Osteocyte (in vitro differentiated cells): ENCODE results near the gene EXD2. TPM values are rescaled to one million over a fixed set of nuclear protein-coding genes. Genes with fewer than 3 reads are reported as not detected.

Experiments
- DNase-seq: peaks from one replicate; pipeline ENCODE4 v3.0.0; 2021; ENCODE audit warnings: mixed read lengths; ENCODE audit not compliant: unreplicated experiment; ENCODE audit errors: extremely low spot score
- H3K27ac Mint-ChIP-seq: one replicate; pipeline ENCODE4 v1.8.0; 2021; ENCODE audit warnings: mild to moderate bottlenecking, mixed read lengths; ENCODE audit not compliant: unreplicated experiment
- H3K27me3 Mint-ChIP-seq: one replicate; pipeline ENCODE4 v1.8.0; 2021; ENCODE audit warnings: mixed read lengths; ENCODE audit not compliant: unreplicated experiment
- H3K36me3 Mint-ChIP-seq: one replicate; pipeline ENCODE4 v1.8.0; 2021; ENCODE audit warnings: mixed read lengths; ENCODE audit not compliant: unreplicated experiment
- H3K4me1 Mint-ChIP-seq: one replicate; pipeline ENCODE4 v1.8.0; 2021; ENCODE audit warnings: mixed read lengths; ENCODE audit not compliant: unreplicated experiment
- H3K4me3 Mint-ChIP-seq: one replicate; pipeline ENCODE4 v1.8.0; 2021; ENCODE audit warnings: mild to moderate bottlenecking, moderate library complexity, mixed read lengths; ENCODE audit not compliant: unreplicated experiment
- H3K9me3 Mint-ChIP-seq: one replicate; pipeline ENCODE4 v1.8.0; 2021; ENCODE audit warnings: mixed read lengths; ENCODE audit not compliant: unreplicated experiment
- long read RNA-seq: library from polyadenylated mRNA; unstranded; transcript quantifications from one replicate; pipeline ENCODE4 v2.0.0, GENCODE V29; 2021
- total RNA-seq: library from RNA; stranded (reverse); gene quantifications from 2 replicates; pipeline ENCODE4 v1.2.1, GENCODE V29; 2021
- TF ChIP-seq, protein P1 (sequence below): fragments of 200-600 bp; sonication (generic); IDR thresholded peaks from 2 replicates; pipeline ENCODE4 v1.5.0; 2021; ENCODE audit warnings: antibody characterized with exemption, mild to moderate bottlenecking, moderate library complexity

Gene EXD2, protein sequence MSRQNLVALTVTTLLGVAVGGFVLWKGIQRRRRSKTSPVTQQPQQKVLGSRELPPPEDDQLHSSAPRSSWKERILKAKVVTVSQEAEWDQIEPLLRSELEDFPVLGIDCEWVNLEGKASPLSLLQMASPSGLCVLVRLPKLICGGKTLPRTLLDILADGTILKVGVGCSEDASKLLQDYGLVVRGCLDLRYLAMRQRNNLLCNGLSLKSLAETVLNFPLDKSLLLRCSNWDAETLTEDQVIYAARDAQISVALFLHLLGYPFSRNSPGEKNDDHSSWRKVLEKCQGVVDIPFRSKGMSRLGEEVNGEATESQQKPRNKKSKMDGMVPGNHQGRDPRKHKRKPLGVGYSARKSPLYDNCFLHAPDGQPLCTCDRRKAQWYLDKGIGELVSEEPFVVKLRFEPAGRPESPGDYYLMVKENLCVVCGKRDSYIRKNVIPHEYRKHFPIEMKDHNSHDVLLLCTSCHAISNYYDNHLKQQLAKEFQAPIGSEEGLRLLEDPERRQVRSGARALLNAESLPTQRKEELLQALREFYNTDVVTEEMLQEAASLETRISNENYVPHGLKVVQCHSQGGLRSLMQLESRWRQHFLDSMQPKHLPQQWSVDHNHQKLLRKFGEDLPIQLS
- 32.9 and 44.3 TPM in 2 replicates for total RNA-seq
- long read RNA-seq, full-length matches to known transcripts: 56 of 208 reads
- long read RNA-seq, partial matches to known transcripts: 17 of 208 reads
- long read RNA-seq, other reads (novel, unspliced or antisense): 135 of 208 reads

DNA sequence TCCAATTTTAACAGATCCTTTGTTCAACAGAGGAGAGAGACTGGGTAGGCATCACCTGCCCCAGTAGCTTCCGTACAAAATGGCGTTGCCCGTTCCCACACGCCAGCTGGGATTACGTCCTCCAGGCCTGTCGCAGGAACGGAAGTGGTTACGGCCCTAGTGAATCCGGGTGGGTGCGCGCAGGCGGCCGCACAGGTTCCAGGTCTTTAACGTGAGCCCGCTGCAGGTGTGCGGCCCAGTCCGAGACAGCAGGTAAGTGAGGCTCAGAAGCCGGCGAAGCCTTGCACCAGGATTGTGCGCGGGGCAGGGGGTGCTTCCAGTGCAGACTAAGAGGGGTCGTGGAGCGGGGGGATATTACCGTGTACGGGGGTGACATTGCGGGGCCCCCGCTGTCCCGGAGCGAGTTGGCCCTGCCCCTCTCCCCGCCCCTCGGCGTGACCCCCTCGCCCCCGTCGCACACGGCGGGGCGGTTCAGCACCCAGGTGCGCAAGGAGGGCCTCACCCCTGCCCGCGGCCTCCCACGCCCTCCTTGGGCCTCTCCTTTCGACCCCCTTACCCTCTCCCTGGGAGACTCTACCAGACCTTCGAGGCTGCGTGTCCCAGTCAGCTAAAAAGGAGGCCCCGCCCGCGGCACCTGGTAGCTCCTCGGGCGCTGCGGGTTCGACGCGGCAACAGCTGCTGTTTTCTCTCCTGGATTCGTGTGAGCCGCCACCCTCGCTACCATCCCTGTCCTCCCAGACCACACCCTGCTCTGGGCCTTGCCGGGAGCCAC is at the start of gene EXD2:
Gene EXD2, plus strand, starts transcription at position 159 of the 772 bp plus-strand sequence. CDS start 17,973 bp downstream, outside the sequence.
- peaks cover 8% of the 10 kb centered on the region for H3K27me3 Mint-ChIP-seq
- H3K4me1 Mint-ChIP-seq: peaks cover 27% of the 10 kb centered on the region
- DNase-seq: peak; percentile 90
- H3K27ac Mint-ChIP-seq: peak within 1 kb of the TSS; percentile 93
- TF ChIP-seq, protein P1, sequence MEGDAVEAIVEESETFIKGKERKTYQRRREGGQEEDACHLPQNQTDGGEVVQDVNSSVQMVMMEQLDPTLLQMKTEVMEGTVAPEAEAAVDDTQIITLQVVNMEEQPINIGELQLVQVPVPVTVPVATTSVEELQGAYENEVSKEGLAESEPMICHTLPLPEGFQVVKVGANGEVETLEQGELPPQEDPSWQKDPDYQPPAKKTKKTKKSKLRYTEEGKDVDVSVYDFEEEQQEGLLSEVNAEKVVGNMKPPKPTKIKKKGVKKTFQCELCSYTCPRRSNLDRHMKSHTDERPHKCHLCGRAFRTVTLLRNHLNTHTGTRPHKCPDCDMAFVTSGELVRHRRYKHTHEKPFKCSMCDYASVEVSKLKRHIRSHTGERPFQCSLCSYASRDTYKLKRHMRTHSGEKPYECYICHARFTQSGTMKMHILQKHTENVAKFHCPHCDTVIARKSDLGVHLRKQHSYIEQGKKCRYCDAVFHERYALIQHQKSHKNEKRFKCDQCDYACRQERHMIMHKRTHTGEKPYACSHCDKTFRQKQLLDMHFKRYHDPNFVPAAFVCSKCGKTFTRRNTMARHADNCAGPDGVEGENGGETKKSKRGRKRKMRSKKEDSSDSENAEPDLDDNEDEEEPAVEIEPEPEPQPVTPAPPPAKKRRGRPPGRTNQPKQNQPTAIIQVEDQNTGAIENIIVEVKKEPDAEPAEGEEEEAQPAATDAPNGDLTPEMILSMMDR: no peak
- no peaks in the 10 kb centered on the region for H3K9me3 Mint-ChIP-seq
- H3K4me3 Mint-ChIP-seq: peak within 1 kb of the TSS; percentile 96
- H3K36me3 Mint-ChIP-seq: peaks cover 1% of the 10 kb centered on the region

DNA sequence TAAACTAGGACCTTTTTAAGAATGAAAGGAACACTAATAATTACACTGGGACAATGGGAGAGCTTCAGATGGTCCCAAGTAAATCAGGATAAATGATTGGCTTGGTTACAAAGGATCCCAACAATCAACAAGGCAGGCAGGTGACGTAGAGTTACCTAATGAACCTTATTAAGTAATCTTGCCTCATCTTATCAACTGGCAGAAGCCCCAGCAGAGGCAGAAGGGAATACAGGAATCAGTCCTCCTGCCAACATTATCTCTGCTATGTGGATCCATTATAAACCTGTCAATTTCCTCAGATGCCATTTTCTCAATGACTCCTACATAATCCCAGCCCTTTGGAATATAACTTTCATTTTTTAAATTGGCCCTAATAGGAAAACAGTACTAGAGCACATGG is 49.7 kb upstream of the EXD2 start:
- DNase-seq: no peak
- Mint-ChIP-seq H3K36me3 (peaks cover 13% of the 10 kb centered on the region), H3K9me3 (no peaks in the 10 kb centered on the region), H3K4me1 (peaks cover 23% of the 10 kb centered on the region), H3K27me3 (no peaks in the 10 kb centered on the region), H3K27ac (no peak overlapping the region), H3K4me3 (no peak overlapping the region)
- TF ChIP-seq, protein P1: no peak

DNA sequence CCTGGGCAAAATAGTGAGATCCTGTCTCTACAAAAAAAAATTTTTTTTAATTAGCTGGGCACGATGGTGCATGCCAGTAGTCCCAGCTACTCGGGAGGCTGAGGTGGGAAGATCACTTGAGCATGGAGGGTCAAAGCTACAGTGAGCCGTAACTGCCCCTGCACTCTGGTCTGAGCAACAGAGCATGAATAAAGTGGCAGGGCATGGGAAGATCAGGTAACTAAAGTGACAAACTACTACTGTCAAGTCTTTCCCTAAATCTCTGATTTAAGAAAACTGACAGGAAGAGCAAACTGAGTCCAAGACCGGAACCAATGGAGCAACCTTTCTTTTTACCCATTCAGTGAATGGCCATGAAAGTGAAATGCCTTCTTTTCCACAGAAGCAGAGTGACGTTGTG is 49.2 kb upstream of the EXD2 start:
- DNase-seq: no peak
- Mint-ChIP-seq H3K27ac (no peak overlapping the region), H3K4me1 (peaks cover 23% of the 10 kb centered on the region), H3K9me3 (no peaks in the 10 kb centered on the region), H3K36me3 (peaks cover 13% of the 10 kb centered on the region), H3K27me3 (no peaks in the 10 kb centered on the region), H3K4me3 (no peak overlapping the region)
- TF ChIP-seq, protein P1: no peak

DNA sequence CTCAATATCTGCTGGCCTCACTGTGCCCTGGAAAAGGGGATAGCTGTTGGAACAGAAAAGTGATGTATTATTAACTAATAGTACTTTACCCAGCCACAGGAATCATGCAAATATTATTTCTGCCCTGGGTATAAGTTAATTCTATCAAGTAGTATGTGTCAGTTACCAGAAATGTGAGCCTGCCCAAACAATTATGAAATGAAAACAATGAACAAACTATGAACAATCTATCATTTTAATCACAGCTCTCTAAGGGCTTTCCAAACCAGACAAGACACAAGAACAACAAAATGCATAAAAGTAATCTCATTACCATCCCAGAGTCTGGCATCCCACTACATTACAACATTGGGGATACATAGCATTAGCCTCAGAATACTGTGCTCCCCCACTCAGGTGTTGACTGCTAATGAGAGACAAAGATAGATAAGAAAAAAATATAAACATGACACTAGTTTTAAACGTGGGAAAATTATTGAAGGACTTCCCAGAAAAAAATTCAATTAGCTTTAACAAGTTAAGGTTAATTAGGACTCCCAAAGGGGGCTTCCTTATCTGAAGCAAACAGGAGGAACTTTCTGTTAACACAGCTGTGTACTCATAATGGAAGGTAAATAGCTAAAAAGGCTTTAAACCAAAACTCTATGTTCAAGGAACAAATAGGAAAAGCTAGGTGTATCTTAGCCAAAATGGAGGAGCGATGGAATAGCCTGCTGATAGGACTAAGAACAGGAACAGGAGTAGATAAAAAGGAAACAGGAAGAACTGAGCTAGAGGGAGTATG is 41.6 kb upstream of the EXD2 start:
- no peak for DNase-seq
- Mint-ChIP-seq H3K9me3 (no peaks in the 10 kb centered on the region), H3K27ac (peak overlapping the region; percentile 29), H3K27me3 (no peaks in the 10 kb centered on the region), H3K4me3 (peak overlapping the region; percentile 41), H3K4me1 (peaks cover 41% of the 10 kb centered on the region), H3K36me3 (peaks cover 11% of the 10 kb centered on the region)
- TF ChIP-seq, protein P1: no peak
